Astrocyte (in vitro differentiated cells and primary cell): ENCODE results near the gene PRR35. TPM values are rescaled to one million over a fixed set of nuclear protein-coding genes. Genes with fewer than 3 reads are reported as not detected.

ENCODE experiments used
- DNase-seq: peaks from one replicate; pipeline ENCODE4 v3.0.0-alpha.2; 2010; ENCODE audit warnings: low read depth
- FAIRE-seq: peaks from 2 replicates; lab custom pipeline; 2011; peaks lifted over from hg19 to GRCh38; lab: Jason Lieb, UNC
- H2AFZ ChIP-seq: 2 replicates; pipeline ENCODE4 v1.6.0; 2012; ENCODE audit warnings: low read depth, low read length, inconsistent platforms
- H3K27ac ChIP-seq: 2 replicates; pipeline ENCODE4 v1.5.1; 2011; ENCODE audit warnings: low read depth, low read length, inconsistent platforms
- H3K27me3 ChIP-seq: 2 replicates; pipeline ENCODE4 v1.6.0; 2011; ENCODE audit warnings: low read length, inconsistent platforms; ENCODE audit not compliant: insufficient read depth
- H3K36me3 ChIP-seq: 2 replicates; pipeline ENCODE4 v1.5.1; 2011; ENCODE audit warnings: low read length, inconsistent platforms; ENCODE audit not compliant: insufficient read depth
- H3K4me1 ChIP-seq: 2 replicates; pipeline ENCODE4 v1.5.1; 2011; ENCODE audit warnings: low read length, inconsistent platforms; ENCODE audit not compliant: insufficient read depth
- H3K4me2 ChIP-seq: 2 replicates; pipeline ENCODE4 v1.6.0; 2012; ENCODE audit warnings: low read length, inconsistent platforms
- H3K4me3 ChIP-seq: 2 replicates; pipeline ENCODE4 v1.5.1; 2011; ENCODE audit warnings: low read depth, mild to moderate bottlenecking, low read length, inconsistent platforms; ENCODE audit not compliant: insufficient read depth
- H3K79me2 ChIP-seq: 2 replicates; pipeline ENCODE4 v1.6.0; 2012; ENCODE audit warnings: mild to moderate bottlenecking, low read length, inconsistent platforms; ENCODE audit not compliant: insufficient read depth
- H3K9ac ChIP-seq: 2 replicates; pipeline ENCODE4 v1.6.0; 2012; ENCODE audit warnings: mild to moderate bottlenecking, low read length, inconsistent platforms
- H3K9me3 ChIP-seq: 2 replicates; pipeline ENCODE4 v1.5.1; 2012; ENCODE audit warnings: low read depth, mild to moderate bottlenecking, low read length, inconsistent platforms; ENCODE audit not compliant: insufficient read depth
- H4K20me1 ChIP-seq: 2 replicates; pipeline ENCODE4 v1.6.0; 2012; ENCODE audit warnings: low read length, inconsistent platforms; ENCODE audit not compliant: insufficient read depth
- H3K27ac Mint-ChIP-seq: one replicate; pipeline ENCODE4 v1.8.0; 2021; ENCODE audit warnings: mild to moderate bottlenecking, mixed read lengths; ENCODE audit not compliant: unreplicated experiment
- H3K27me3 Mint-ChIP-seq: one replicate; pipeline ENCODE4 v1.8.0; 2021; ENCODE audit warnings: low read depth, mixed read lengths; ENCODE audit not compliant: unreplicated experiment
- H3K36me3 Mint-ChIP-seq: one replicate; pipeline ENCODE4 v1.8.0; 2021; ENCODE audit warnings: low read depth, mixed read lengths; ENCODE audit not compliant: unreplicated experiment
- H3K4me1 Mint-ChIP-seq: one replicate; pipeline ENCODE4 v1.8.0; 2021; ENCODE audit warnings: low read depth, mixed read lengths; ENCODE audit not compliant: unreplicated experiment
- H3K4me3 Mint-ChIP-seq: one replicate; pipeline ENCODE4 v1.8.0; 2021; ENCODE audit warnings: mild to moderate bottlenecking, moderate library complexity, mixed read lengths; ENCODE audit not compliant: unreplicated experiment
- H3K9me3 Mint-ChIP-seq: one replicate; pipeline ENCODE4 v1.8.0; 2021; ENCODE audit warnings: mild to moderate bottlenecking, mixed read lengths; ENCODE audit not compliant: unreplicated experiment
- EZH2 ChIP-seq: IDR thresholded peaks from 2 replicates; pipeline ENCODE4 v1.6.1; 2012; ENCODE audit warnings: mild to moderate bottlenecking, low read length, inconsistent platforms; ENCODE audit not compliant: insufficient read depth
- total RNA-seq: library from RNA; stranded (reverse); gene quantifications from 2 replicates; pipeline ENCODE4 v1.2.1, GENCODE V29; 2021
- TF ChIP-seq, protein P1 (sequence below): IDR thresholded peaks from 2 replicates; pipeline ENCODE4 v1.5.1; 2011; ENCODE audit warnings: low read depth, mild to moderate bottlenecking, inconsistent platforms, low read length, moderate library complexity; ENCODE audit not compliant: insufficient read depth

The PRR35 gene
- total RNA-seq, 1 donor from 2014 or later = 0.09 TPM

DNA sequence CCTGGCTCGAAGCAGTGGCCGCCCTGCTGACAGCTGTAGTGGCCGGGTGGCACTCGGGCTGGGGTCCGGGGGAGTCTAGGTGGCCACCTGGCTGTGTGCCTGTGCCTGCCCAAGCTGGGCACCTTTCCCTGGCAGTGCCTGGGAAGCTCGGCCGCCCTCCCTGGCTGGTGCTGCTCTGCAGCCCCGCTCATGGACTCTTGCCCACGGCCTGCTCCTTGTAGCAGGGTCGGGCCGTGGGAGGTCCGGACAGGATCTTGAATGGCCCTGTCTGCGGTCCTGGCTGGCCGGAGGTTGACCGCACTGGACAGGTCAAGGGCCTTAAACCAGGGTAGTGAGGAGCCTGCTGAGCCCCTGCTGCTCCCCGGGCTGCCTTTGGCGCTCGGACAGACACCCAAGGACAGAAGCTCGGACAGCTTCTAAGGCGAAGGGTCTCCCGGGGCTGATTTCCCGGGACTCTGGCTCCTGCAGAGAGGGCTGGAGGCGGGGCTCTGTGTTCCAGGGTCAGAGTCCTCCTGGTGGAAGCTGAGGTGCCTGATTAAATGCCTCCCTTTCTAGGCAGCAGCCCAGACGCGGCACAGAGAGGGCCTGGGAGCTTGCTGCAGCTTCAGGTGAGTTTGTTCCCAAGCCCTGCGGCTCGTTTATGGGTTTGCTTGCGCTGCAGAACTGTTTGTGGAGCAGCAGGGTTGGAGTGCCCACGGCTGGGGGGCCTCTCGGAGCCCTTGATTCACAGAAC lies 26.6 kb upstream of the PRR35 start:
- Histone ChIP-seq H2AFZ (no peak overlapping the region), H3K9me3 (no peaks in the 10 kb centered on the region), H3K36me3 (no peaks in the 10 kb centered on the region), H3K4me3 (no peak overlapping the region), H3K27ac (no peak overlapping the region), H4K20me1 (peaks cover 95% of the 10 kb centered on the region), H3K4me1 (peaks cover 30% of the 10 kb centered on the region), H3K27me3 (no peaks in the 10 kb centered on the region), H3K4me2 (no peak overlapping the region), H3K79me2 (peaks cover 98% of the 10 kb centered on the region), H3K9ac (no peak overlapping the region)
- TF ChIP-seq, protein P1, sequence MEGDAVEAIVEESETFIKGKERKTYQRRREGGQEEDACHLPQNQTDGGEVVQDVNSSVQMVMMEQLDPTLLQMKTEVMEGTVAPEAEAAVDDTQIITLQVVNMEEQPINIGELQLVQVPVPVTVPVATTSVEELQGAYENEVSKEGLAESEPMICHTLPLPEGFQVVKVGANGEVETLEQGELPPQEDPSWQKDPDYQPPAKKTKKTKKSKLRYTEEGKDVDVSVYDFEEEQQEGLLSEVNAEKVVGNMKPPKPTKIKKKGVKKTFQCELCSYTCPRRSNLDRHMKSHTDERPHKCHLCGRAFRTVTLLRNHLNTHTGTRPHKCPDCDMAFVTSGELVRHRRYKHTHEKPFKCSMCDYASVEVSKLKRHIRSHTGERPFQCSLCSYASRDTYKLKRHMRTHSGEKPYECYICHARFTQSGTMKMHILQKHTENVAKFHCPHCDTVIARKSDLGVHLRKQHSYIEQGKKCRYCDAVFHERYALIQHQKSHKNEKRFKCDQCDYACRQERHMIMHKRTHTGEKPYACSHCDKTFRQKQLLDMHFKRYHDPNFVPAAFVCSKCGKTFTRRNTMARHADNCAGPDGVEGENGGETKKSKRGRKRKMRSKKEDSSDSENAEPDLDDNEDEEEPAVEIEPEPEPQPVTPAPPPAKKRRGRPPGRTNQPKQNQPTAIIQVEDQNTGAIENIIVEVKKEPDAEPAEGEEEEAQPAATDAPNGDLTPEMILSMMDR = no peak
- no peak for TF ChIP-seq EZH2
- no peak for FAIRE-seq
- Mint-ChIP-seq H3K9me3 (no peaks in the 10 kb centered on the region), H3K4me3 (no peak overlapping the region), H3K4me1 (peaks cover 3% of the 10 kb centered on the region), H3K27me3 (no peaks in the 10 kb centered on the region), H3K36me3 (no peaks in the 10 kb centered on the region), H3K27ac (no peak overlapping the region)
- no peak for DNase-seq

DNA sequence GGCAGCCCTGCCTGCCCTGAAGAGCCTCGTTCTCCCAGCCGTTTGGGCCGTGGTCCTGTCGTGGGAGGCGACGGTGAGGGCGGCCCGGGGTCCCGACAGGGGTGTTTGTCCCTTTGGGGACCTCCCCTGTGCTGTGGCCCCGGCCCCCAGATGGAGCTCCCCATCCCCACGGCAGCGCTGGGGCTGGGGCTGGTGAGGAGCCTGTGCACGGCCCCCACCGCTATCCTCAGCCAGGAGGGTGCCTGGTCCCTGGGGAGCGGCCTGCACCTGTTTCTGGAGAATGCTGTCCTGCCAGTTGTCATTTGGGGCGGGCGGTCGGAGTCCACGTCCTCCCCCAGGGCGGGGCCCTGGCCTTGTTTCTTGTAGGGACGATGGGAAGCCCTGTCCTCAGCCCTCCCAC lies 26.1 kb upstream of the PRR35 start:
- Mint-ChIP-seq H3K4me3 (no peak overlapping the region), H3K36me3 (no peaks in the 10 kb centered on the region), H3K27me3 (no peaks in the 10 kb centered on the region), H3K9me3 (no peaks in the 10 kb centered on the region), H3K4me1 (peaks cover 3% of the 10 kb centered on the region), H3K27ac (no peak overlapping the region)
- no peaks in the 10 kb centered on the region for H3K9me3 ChIP-seq
- H3K27me3 ChIP-seq = no peaks in the 10 kb centered on the region
- H3K4me3 ChIP-seq = no peak overlapping the region
- H3K27ac ChIP-seq = no peak overlapping the region
- H2AFZ ChIP-seq = no peak overlapping the region
- FAIRE-seq = no peak
- no peak overlapping the region for H3K4me2 ChIP-seq
- no peaks in the 10 kb centered on the region for H3K36me3 ChIP-seq
- H3K9ac ChIP-seq = no peak overlapping the region
- peaks cover 94% of the 10 kb centered on the region for H4K20me1 ChIP-seq
- peaks cover 25% of the 10 kb centered on the region for H3K4me1 ChIP-seq
- peaks cover 97% of the 10 kb centered on the region for H3K79me2 ChIP-seq
- TF ChIP-seq EZH2 = no peak
- TF ChIP-seq, protein P1 = no peak
- no peak for DNase-seq

DNA sequence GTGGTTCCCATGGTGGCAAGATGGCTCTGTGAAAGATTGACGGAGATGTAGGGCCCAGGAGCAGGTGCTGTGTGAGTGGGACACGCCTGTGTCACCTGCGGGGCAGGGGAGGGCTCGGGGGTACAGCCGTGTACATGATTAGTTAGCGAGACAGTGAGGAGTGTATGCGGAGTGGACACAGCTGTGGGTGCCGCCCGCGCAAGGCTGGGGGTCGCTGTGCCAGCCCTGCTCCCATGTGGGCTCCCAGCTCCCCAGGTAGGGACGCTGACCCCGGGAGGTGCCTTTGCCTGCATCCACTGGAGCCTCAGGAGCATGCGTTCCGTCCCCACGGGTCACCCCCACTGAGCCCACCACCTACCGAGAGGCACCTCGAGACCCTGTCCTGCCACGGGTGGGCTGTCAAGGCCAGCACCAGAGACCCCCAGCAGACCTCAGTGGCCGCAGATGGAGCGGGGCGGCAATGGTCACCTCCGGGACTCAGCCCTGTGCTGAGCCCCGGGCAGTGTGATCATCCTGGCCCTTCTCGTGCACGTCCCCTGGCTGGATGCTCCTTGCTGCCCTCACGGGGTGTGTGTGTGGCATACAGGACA lies 25.2 kb upstream of the PRR35 start:
- Histone ChIP-seq H3K4me2 (peak overlapping the region; percentile 72), H2AFZ (no peak overlapping the region), H3K27ac (no peak overlapping the region), H3K9me3 (no peaks in the 10 kb centered on the region), H3K4me3 (no peak overlapping the region), H3K79me2 (peaks cover 97% of the 10 kb centered on the region), H3K4me1 (peaks cover 25% of the 10 kb centered on the region), H3K9ac (peak overlapping the region; percentile 41), H4K20me1 (peaks cover 94% of the 10 kb centered on the region), H3K27me3 (no peaks in the 10 kb centered on the region), H3K36me3 (no peaks in the 10 kb centered on the region)
- H3K36me3 Mint-ChIP-seq = no peaks in the 10 kb centered on the region
- DNase-seq = no peak
- TF ChIP-seq, protein P1 = no peak
- no peak for TF ChIP-seq EZH2
- peaks cover 1% of the 10 kb centered on the region for H3K4me1 Mint-ChIP-seq
- FAIRE-seq = no peak
- no peak overlapping the region for H3K27ac Mint-ChIP-seq
- no peak overlapping the region for H3K4me3 Mint-ChIP-seq
- no peaks in the 10 kb centered on the region for H3K27me3 Mint-ChIP-seq
- no peaks in the 10 kb centered on the region for H3K9me3 Mint-ChIP-seq
